Endothelial cell (in vitro differentiated cells): ENCODE results near the gene ANKMY1. TPM values are rescaled to one million over a fixed set of nuclear protein-coding genes. Genes with fewer than 3 reads are reported as not detected.

Experiments
- DNase-seq: peaks from one replicate; pipeline ENCODE4 v3.0.0; 2021; ENCODE audit warnings: low spot score
- H3K27ac Mint-ChIP-seq: one replicate; pipeline ENCODE4 v1.8.0; 2021; ENCODE audit warnings: mixed read lengths, inconsistent platforms; ENCODE audit not compliant: unreplicated experiment
- H3K27me3 Mint-ChIP-seq: one replicate; pipeline ENCODE4 v1.8.0; 2021; ENCODE audit warnings: mild to moderate bottlenecking, moderate library complexity, mixed read lengths, inconsistent platforms; ENCODE audit not compliant: unreplicated experiment
- H3K36me3 Mint-ChIP-seq: one replicate; pipeline ENCODE4 v1.8.0; 2021; ENCODE audit warnings: mild to moderate bottlenecking, low read depth, mixed read lengths, inconsistent platforms; ENCODE audit not compliant: unreplicated experiment
- H3K4me1 Mint-ChIP-seq: one replicate; pipeline ENCODE4 v1.8.0; 2021; ENCODE audit warnings: mild to moderate bottlenecking, mixed read lengths, inconsistent platforms; ENCODE audit not compliant: unreplicated experiment
- H3K4me3 Mint-ChIP-seq: one replicate; pipeline ENCODE4 v1.8.0; 2021; ENCODE audit warnings: mild to moderate bottlenecking, mixed read lengths, inconsistent platforms; ENCODE audit not compliant: unreplicated experiment
- H3K9me3 Mint-ChIP-seq: one replicate; pipeline ENCODE4 v1.8.0; 2021; ENCODE audit warnings: mixed read lengths, inconsistent platforms; ENCODE audit not compliant: unreplicated experiment
- CTCF ChIP-seq: fragments of 200-600 bp; sonication (generic); IDR thresholded peaks from one replicate; pipeline ENCODE4 v1.5.0; 2021; ENCODE audit warnings: antibody characterized with exemption; ENCODE audit not compliant: unreplicated experiment
- total RNA-seq: library from RNA; stranded (reverse); fragmentation: NEBNext Ultra II Directional; extraction: Animal tissue kit (Norgen Biotek cat#: 25700); gene quantifications from one replicate; pipeline ENCODE4 v1.2.1, GENCODE V29; 2021; ENCODE audit not compliant: unreplicated experiment

ANKMY1 gene
- total RNA-seq, 1 donor from 2014 or later: 5.6 TPM

DNA sequence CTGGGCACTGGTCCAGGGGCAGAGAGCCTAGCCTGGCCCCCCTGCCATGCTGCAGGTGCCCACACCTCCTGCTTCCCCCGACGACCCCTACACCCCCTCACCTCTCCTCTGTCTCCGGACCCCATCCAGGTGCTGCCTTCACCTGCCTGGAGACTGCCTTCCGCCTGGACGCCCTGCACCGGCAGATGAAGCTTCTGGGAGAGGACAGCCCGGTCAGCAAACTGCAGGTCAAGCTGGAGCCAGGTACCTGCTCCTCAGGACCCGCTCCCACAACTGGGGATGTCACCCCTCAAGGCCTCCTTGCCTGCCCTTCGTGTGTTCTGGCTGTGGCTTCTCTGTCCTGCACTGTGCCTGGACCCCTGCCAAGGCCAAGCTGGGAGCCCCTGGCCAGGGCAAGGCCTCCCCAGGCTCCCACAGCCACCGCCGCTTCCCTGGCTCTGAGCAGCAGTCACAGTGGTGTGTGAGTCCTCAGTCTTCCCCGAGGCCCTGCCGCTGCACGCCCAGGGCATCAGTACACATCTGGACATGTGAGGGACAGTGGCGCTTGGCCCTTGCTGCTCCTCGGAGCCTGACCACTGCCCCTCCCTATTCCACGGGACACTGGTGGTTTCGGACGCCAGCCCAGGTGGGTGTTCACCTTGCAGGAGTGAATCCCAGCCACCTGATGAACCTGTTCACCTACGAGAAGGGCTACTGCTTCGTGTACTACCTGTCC lies 16.8 kb upstream of the ANKMY1 start:
- no peak overlapping the region for H3K27ac Mint-ChIP-seq
- no peaks in the 10 kb centered on the region for H3K9me3 Mint-ChIP-seq
- H3K27me3 Mint-ChIP-seq: peaks cover 5% of the 10 kb centered on the region
- no peak for TF ChIP-seq CTCF
- no peak overlapping the region for H3K4me3 Mint-ChIP-seq
- H3K4me1 Mint-ChIP-seq: peaks cover 3% of the 10 kb centered on the region
- H3K36me3 Mint-ChIP-seq: no peaks in the 10 kb centered on the region
- DNase-seq: peak; percentile 4

DNA sequence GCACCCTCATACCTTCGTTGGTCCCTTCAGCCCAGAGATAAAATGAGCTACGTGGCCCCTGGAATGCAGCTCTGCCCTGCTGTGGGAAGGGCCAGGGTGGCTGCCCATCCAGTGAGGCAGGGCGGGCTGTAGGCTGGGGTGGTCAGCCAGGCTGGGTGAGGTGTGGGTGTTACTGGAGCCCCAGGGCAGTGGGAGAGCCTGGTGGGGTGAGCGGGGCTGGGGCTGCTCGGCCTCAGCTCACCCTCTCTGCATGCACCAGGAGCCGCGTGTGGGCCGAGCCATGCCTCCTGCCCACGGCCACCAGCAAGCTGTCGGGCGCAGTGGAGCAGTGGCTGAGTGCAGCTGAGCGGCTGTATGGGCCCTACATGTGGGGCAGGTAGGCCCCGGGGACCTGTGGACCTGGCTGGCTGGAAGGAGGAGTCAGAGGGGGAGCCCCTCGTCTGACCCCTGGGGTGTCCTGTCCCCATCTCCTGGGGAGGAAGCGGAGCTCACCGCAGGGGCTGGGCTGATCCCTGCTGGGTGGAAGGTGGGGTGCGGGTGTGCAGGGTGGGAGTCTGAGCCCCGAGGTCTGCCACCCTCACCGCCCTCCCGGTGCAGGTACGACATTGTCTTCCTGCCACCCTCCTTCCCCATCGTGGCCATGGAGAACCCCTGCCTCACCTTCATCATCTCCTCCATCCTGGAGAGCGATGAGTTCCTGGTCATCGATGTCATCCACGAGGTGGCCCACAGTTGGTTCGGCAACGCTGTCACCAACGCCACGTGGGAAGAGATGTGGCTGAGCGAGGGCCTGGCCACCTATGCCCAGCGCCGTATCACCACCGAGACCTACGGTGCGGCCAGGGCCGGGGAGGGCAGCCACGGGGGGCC lies 16.0 kb upstream of the ANKMY1 start:
- peak; percentile 3 for DNase-seq

GRCh38 chr2:240573071-240573515 lies 15.3 kb upstream of the ANKMY1 start:
- no peaks in the 10 kb centered on the region for H3K36me3 Mint-ChIP-seq
- peaks cover 9% of the 10 kb centered on the region for H3K27me3 Mint-ChIP-seq
- no peak for DNase-seq
- no peaks in the 10 kb centered on the region for H3K9me3 Mint-ChIP-seq
- H3K27ac Mint-ChIP-seq: no peak overlapping the region
- H3K4me1 Mint-ChIP-seq: peaks cover 3% of the 10 kb centered on the region
- no peak overlapping the region for H3K4me3 Mint-ChIP-seq
- TF ChIP-seq CTCF: no peak

More for the DNA sequence above, 16.0 kb upstream of the ANKMY1 start:
- Mint-ChIP-seq H3K27me3 (peaks cover 9% of the 10 kb centered on the region), H3K27ac (no peak overlapping the region), H3K4me3 (no peak overlapping the region), H3K4me1 (peaks cover 3% of the 10 kb centered on the region), H3K9me3 (no peaks in the 10 kb centered on the region), H3K36me3 (no peaks in the 10 kb centered on the region)
- TF ChIP-seq CTCF: no peak

DNA sequence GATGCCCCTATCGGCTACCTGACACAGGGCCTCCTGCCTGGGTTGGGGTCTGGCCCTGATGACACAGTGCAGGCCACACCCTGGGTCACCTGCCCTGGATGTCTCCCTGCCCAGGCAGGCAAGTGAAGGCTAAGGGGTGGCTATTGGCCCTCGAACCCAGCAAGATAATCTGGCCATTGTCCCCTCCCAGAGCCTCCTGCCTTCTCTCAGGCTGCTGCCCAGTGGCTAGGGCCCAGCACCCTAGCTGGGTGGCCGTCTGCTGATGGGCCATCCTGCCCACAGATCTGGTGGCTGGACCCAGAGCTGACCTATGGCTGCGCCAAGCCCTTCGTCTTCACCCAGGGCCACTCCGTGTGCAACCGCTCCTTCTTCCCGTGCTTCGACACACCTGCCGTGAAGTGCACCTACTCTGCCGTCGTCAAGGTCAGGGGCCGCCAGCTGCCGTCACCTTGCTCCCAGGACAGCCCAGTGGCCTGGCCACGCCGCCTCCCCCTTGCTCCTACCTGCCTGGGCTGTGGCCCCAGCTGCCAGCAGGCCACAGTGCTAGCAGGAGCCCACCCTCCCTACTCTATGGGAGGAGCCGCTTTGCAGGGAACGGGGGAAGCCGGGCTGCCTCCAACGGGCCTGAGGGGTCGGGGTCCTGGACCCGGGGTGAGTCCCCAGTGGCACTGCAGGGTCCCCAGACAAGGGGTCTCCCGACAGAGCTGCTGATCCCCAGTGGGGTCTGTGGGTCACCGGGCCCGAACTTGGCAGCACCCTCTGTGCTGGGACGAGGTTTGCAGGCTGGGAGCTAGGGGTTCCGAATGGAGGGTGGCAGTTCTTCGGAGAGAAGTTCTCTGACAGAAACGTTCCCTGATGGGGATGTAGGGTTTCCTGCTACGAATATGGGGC lies 14.6 kb upstream of the ANKMY1 start:
- H3K4me1 Mint-ChIP-seq: peaks cover 7% of the 10 kb centered on the region
- no peaks in the 10 kb centered on the region for H3K36me3 Mint-ChIP-seq
- DNase-seq: peak; percentile 4
- H3K27ac Mint-ChIP-seq: peak overlapping the region; percentile 48
- peaks cover 15% of the 10 kb centered on the region for H3K27me3 Mint-ChIP-seq
- TF ChIP-seq CTCF: no peak
- H3K4me3 Mint-ChIP-seq: no peak overlapping the region
- no peaks in the 10 kb centered on the region for H3K9me3 Mint-ChIP-seq
